Activated T-cell treated with anti-CD3 and anti-CD28 coated beads, Interleukin-2, amount 50 U/mL, for 24 hours (primary cell): ENCODE measurements around the gene ANKRD29.

ENCODE experiments used
- DNase-seq: peaks from one replicate; pipeline ENCODE4 v3.0.0-alpha.2; 2020
- H3K27ac Mint-ChIP-seq: 2 replicates; pipeline ENCODE4 v1.8.0; 2020; ENCODE audit warnings: mild to moderate bottlenecking, mixed read lengths
- H3K27me3 Mint-ChIP-seq: 2 replicates; pipeline ENCODE4 v1.8.0; 2020; ENCODE audit warnings: mixed read lengths
- H3K36me3 Mint-ChIP-seq: 2 replicates; pipeline ENCODE4 v1.8.0; 2020; ENCODE audit warnings: low read depth, mixed read lengths
- H3K4me1 Mint-ChIP-seq: 2 replicates; pipeline ENCODE4 v1.8.0; 2020; ENCODE audit warnings: low read depth, mixed read lengths
- H3K4me3 Mint-ChIP-seq: 2 replicates; pipeline ENCODE4 v1.8.0; 2020; ENCODE audit warnings: mild to moderate bottlenecking, moderate library complexity, mixed read lengths
- H3K9me3 Mint-ChIP-seq: 2 replicates; pipeline ENCODE4 v1.8.0; 2020; ENCODE audit warnings: mixed read lengths

The ANKRD29 gene

DNA sequence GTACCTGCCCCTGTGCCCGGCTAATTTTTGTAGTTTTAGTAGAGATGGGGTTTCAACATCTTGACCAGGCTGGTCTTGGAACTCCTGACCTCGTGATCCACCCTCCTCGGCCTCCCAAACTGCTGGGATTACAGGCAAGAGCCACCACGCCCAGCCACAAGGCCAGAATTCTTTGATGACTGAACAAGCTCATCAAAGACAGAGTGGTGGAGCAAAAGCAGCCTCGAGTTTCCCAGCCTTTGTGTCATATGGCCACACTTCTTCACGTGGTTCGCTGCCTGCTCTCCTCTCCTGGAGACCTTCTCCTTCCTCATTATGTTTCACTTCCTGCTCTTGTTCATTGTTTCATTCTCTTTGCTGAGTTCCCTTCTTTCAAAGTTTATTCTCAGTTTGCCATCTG, 66.5 kb downstream of the ANKRD29 start:
- Mint-ChIP-seq H3K9me3 (no peaks in the 10 kb centered on the region), H3K36me3 (no peaks in the 10 kb centered on the region), H3K4me3 (no peak overlapping the region), H3K27me3 (no peaks in the 10 kb centered on the region), H3K27ac (no peak overlapping the region), H3K4me1 (peaks cover 8% of the 10 kb centered on the region)
- DNase-seq: no peak

DNA sequence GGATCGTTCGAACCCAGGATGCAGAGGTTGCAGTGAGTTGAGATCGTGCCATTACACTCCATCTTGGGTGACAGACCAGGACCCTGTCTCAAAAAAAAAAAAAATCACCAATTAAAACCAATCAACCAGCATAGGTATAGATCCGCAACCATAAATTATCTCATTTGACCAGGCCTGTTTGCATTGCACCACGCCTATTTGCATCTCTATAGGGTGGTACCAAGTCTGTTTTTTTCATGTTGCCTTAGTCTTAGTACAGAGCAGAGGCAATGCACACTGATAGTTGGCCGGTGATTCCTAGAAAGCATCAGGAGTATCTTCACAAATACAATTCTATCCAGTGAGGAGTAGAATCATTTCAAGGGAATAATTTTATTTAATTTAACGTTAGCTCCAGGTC, 67.1 kb downstream of the ANKRD29 start:
- DNase-seq: no peak
- H3K36me3 Mint-ChIP-seq: no peaks in the 10 kb centered on the region
- peaks cover 8% of the 10 kb centered on the region for H3K4me1 Mint-ChIP-seq
- H3K27ac Mint-ChIP-seq: no peak overlapping the region
- H3K4me3 Mint-ChIP-seq: no peak overlapping the region
- no peaks in the 10 kb centered on the region for H3K9me3 Mint-ChIP-seq
- no peaks in the 10 kb centered on the region for H3K27me3 Mint-ChIP-seq

DNA sequence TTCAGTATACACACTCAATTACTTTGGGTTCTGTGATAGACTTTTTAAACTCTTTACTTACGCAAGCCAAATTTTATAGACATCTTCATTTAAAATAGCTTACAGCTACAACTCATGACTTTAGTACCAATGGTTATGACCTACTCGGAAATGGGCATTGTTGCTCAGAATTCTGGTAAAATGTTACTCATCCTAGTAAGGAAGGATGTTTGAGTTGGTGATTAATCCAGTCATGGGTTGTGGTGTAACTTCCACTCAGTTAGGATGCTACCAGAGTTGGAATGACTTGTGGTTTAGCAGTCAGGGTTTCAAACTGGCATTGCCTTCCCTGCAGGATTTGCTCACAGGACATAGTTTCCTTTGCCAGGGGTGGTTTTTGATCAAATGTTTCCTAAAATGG, 69.0 kb downstream of the ANKRD29 start:
- H3K36me3 Mint-ChIP-seq: no peaks in the 10 kb centered on the region
- no peaks in the 10 kb centered on the region for H3K9me3 Mint-ChIP-seq
- peaks cover 8% of the 10 kb centered on the region for H3K4me1 Mint-ChIP-seq
- no peak overlapping the region for H3K27ac Mint-ChIP-seq
- no peaks in the 10 kb centered on the region for H3K27me3 Mint-ChIP-seq
- no peak overlapping the region for H3K4me3 Mint-ChIP-seq
- DNase-seq: no peak

DNA sequence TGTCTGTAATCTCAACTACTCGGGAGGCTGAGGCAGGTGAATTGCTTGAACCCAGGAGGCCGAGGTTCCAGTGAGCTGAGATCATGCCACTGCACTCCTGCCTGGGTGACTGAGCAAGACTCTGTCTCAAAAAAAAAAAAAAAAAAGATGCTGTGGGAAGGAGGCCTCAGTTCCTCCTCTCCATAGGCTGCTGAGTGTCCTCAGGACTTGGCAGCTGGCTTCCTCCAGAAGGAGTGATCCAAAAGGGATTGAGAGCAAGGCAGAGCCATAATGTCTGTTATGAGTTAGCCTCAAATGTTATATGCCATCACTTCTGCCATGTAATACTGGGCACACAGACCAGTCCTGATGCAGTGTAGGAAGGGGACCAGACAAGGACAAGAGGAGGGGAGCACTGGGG, 69.8 kb downstream of the ANKRD29 start:
- Mint-ChIP-seq H3K27me3 (no peaks in the 10 kb centered on the region), H3K27ac (no peak overlapping the region), H3K36me3 (no peaks in the 10 kb centered on the region), H3K4me1 (peaks cover 8% of the 10 kb centered on the region), H3K4me3 (no peak overlapping the region), H3K9me3 (no peaks in the 10 kb centered on the region)
- DNase-seq: no peak

DNA sequence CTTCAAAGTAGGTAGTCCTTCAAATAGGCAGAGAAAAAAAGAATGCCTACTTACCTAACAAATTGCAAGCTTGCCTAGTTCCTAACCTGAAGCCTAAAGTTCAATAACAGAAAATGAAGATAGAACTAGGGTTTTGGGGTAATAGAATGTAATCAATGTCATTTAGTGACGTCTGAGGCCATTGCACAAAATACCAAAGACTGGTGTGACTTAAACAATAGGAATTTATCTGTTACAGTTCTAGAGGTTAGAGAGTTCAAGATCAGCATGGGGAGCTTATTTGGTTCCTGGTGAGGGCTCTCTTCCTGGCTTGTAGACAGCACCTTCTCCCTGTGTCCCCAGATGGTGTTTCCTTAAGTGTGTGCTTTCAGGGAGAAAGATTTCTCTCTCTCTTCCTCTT, 71.7 kb downstream of the ANKRD29 start:
- DNase-seq: no peak
- H3K4me3 Mint-ChIP-seq: no peak overlapping the region
- H3K27me3 Mint-ChIP-seq: no peaks in the 10 kb centered on the region
- peaks cover 2% of the 10 kb centered on the region for H3K36me3 Mint-ChIP-seq
- H3K9me3 Mint-ChIP-seq: no peaks in the 10 kb centered on the region
- no peak overlapping the region for H3K27ac Mint-ChIP-seq
- peaks cover 15% of the 10 kb centered on the region for H3K4me1 Mint-ChIP-seq

DNA sequence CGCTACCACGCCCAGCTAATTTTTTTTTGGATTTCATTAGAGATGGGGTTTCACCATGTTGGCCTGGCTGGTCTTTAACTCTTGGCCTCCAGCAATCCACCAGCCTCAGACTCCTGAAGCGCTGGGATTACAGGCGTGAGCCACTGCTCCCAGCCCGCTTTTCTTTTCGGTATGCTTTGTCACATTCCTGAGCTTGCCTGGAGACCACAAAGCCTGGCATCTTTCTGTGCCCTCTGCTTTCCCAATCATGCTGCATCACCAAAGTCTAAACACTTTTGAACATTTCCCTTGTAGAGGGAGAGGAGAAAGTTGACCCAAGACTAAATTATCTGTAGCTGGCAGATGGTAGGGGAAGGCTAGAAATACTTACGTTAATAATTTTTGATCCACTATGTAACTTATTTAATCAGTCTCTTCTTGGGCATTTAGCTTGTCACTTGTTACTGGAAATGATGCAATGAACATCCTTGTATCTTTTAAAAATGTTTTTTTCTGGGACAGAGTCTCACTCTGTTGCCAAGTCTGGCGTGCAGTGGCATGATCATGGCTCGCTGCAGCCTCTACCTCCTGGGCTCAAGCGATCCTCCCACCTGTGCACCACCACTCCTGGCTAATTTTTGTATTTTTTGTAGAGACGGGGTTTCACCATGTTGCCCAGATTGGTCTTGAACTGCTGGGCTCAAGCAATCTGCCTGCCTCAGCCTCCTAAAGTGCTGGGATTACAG, 73.7 kb downstream of the ANKRD29 start:
- DNase-seq: no peak
- H3K36me3 Mint-ChIP-seq: peaks cover 14% of the 10 kb centered on the region
- no peaks in the 10 kb centered on the region for H3K9me3 Mint-ChIP-seq
- no peak overlapping the region for H3K4me3 Mint-ChIP-seq
- H3K27ac Mint-ChIP-seq: no peak overlapping the region
- H3K4me1 Mint-ChIP-seq: peaks cover 27% of the 10 kb centered on the region
- H3K27me3 Mint-ChIP-seq: no peaks in the 10 kb centered on the region

DNA sequence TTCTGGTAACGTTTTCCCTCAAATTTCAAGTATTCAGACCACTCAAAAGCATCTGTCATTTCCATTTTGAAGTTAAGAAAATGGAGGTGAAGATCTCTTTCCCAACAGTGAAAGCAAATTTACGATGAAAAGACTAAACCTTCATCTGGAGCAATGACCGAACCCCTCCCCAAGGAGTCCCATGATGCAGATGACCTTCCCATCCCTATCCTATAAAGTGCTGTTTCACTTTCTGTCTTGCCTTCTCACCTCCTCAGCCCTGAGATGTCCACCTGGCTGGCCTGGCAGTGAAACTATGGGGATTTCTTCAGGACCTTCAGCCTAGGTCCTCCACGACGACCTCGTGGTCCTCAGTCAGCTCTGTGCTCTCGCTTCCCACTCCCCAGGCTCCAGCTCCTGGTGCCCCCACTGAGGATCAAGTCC, 75.5 kb downstream of the ANKRD29 start:
- peak; percentile 38 for DNase-seq
- Mint-ChIP-seq H3K4me3 (peak overlapping the region; percentile 93), H3K9me3 (no peaks in the 10 kb centered on the region), H3K27me3 (no peaks in the 10 kb centered on the region), H3K36me3 (peaks cover 25% of the 10 kb centered on the region), H3K27ac (peak overlapping the region; percentile 99), H3K4me1 (peaks cover 32% of the 10 kb centered on the region)

DNA sequence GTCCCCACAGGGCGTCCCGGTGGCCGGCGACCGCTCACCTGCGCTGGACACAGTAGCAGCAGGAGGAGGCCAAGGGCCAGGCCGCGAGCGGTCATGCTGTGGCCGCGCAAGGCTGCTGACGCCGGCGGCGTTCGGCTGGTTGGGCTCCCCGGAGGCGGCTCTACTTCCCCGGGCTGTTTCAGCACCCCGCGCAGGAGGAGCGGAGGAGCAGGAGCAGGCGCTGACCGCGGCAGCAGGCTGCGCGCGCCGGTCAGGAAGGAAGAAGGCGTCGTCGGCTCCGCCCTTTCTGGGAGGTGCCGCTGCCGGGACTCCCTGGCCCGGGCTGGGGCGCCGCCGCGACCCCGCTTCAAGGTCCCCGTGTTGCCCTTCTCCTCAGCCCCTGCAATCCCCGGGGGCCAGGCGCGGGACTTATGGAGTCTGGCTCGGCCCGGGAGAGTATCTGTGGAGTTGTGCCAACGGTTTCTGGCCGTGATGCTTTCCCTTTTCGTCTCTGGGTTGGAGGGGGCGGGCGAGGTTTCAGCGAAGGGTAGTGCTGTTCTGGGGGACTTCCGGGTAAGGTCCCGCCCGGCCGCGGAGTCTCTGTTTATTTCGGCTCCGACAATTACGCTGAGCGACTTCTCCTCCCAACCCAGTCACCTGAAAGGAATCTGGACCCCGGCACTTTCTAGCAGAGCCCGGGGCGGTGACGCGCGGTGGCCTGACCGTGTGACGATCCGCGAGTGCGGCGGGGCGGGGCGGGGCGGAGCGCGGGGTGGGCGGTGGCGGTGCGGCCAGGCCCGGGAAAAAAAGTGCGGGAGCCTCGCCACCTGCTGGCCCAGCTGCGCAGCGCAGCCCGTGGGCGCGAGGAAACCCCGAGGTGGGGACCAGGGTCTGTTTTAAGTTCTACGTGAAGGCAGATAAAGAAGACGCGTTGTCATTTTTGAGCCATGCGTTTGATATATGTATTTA, 76.2 kb downstream of the ANKRD29 start, which contains the start of gene NPC1:
Gene NPC1 (minus strand): TSS at position 258 of the 948 bp plus-strand sequence. CDS start 163 bp downstream, at position 95.
- DNase-seq: peak; percentile 96
- H3K36me3 Mint-ChIP-seq: peaks cover 28% of the 10 kb centered on the region
- no peaks in the 10 kb centered on the region for H3K9me3 Mint-ChIP-seq
- H3K4me3 Mint-ChIP-seq: peak within 1 kb of the TSS; percentile 93
- H3K27ac Mint-ChIP-seq: peak within 1 kb of the TSS; percentile 99
- no peaks in the 10 kb centered on the region for H3K27me3 Mint-ChIP-seq
- H3K4me1 Mint-ChIP-seq: peaks cover 39% of the 10 kb centered on the region

DNA sequence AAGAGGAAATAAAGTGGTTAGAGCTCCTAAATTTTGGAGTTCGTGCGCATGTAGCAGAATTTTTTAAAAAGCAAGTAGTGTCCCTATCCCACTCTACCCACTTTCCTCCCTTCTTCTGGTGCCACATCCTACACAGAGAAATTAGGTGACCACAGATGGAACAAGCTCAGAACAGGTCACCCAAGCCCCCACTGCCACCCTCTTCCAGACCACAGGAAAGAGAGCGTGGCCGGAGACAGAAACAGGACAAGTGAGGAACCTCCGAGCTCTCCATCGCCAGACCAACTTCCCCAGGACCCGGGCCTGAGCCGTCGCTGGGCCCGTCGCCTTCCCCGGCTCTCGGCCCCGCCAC, 76.8 kb downstream of the ANKRD29 start:
- no peak for DNase-seq
- peaks cover 33% of the 10 kb centered on the region for H3K36me3 Mint-ChIP-seq
- H3K4me3 Mint-ChIP-seq: peak overlapping the region; percentile 93
- peaks cover 45% of the 10 kb centered on the region for H3K4me1 Mint-ChIP-seq
- H3K27me3 Mint-ChIP-seq: no peaks in the 10 kb centered on the region
- H3K9me3 Mint-ChIP-seq: no peaks in the 10 kb centered on the region
- H3K27ac Mint-ChIP-seq: peak overlapping the region; percentile 99

DNA sequence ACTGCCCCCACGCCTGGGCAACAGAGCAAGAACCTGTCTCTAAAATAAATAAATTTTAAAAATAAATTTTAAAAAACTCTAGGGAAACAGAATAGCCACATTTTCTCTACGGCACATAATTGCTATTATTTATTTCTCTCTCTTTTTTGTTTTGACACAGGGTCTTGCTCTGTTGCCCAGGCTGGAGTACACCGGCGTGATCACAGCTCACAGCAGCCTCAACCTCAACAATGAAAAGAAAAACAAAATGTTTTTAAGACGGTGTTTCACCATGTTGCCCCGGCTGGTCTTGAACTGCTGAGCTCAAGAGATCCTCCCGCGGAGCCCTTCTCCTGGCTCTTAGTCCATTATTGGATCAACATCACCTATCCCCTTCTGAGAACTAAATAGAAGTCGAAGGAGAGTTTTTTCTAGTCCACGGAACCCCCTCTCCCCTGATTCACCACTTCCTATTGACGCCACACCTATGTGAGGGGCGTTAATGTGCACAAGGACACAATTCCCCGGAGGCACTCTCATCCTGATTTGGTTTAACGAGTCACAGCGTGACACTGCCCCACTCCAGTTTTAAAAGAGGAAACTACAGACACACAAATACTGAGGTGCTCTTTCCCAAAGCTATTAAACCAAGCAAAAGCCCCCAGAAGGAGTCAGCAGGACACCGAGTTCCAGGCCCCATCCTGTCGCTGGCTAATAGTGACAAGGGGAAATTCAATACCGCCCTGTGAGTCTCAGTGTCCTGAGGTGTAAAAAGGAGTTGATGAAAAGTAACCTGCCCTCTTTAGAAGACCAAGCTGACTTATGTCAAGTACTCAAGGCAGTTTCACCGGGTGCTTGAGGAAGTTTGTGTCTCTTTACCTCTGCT, 77.5 kb downstream of the ANKRD29 start:
- no peaks in the 10 kb centered on the region for H3K9me3 Mint-ChIP-seq
- no peaks in the 10 kb centered on the region for H3K27me3 Mint-ChIP-seq
- H3K36me3 Mint-ChIP-seq: peaks cover 39% of the 10 kb centered on the region
- peak overlapping the region; percentile 99 for H3K27ac Mint-ChIP-seq
- H3K4me1 Mint-ChIP-seq: peaks cover 51% of the 10 kb centered on the region
- peak overlapping the region; percentile 93 for H3K4me3 Mint-ChIP-seq
- peak; percentile 34 for DNase-seq

DNA sequence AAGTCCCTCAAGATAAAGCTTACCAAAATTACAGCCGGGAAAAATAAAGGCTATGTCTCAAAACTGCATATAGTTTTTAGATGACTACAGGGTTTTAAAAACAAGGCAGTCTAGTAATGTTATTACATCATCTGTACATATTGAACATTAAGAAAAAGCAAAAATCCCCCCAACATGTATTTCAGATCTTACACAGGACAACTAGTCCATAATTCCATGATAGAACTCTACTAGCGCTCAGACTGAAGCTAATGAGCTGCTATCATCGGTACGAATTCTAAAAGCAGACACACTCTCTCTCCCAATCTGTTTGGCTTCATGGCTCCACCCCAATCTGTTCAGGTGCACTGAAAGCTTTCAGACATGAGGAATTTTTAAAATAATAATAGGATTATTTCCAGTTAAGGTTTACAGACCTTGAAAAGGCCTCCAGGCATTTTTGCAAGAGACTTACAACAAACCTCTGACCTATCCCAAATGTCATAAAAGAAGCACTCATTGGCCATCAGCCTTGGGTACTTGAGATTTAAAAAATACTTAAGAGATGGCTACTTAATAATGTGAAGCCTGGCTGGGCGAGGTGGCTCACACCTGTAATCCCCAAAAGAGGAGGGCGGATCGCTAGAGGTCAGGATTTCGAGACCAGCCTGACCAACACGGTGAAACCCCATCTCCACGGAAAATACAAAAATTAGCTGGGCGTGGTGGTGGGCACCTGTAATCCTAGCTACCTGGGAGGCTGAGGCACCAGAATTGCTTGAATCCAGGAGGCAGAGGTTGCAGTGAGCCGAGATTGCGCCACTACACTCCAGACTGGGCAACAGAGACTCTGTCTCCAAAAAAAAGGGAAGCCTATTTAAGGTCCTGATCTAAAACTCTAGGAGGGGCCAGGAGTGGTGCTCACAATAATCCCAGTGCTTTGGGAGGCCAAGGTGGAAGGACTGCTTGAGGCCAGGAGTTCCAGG, 78.4 kb downstream of the ANKRD29 start:
- H3K27me3 Mint-ChIP-seq: no peaks in the 10 kb centered on the region
- peaks cover 40% of the 10 kb centered on the region for H3K36me3 Mint-ChIP-seq
- no peak for DNase-seq
- peaks cover 56% of the 10 kb centered on the region for H3K4me1 Mint-ChIP-seq
- no peak overlapping the region for H3K27ac Mint-ChIP-seq
- no peaks in the 10 kb centered on the region for H3K9me3 Mint-ChIP-seq
- H3K4me3 Mint-ChIP-seq: peak overlapping the region; percentile 47

DNA sequence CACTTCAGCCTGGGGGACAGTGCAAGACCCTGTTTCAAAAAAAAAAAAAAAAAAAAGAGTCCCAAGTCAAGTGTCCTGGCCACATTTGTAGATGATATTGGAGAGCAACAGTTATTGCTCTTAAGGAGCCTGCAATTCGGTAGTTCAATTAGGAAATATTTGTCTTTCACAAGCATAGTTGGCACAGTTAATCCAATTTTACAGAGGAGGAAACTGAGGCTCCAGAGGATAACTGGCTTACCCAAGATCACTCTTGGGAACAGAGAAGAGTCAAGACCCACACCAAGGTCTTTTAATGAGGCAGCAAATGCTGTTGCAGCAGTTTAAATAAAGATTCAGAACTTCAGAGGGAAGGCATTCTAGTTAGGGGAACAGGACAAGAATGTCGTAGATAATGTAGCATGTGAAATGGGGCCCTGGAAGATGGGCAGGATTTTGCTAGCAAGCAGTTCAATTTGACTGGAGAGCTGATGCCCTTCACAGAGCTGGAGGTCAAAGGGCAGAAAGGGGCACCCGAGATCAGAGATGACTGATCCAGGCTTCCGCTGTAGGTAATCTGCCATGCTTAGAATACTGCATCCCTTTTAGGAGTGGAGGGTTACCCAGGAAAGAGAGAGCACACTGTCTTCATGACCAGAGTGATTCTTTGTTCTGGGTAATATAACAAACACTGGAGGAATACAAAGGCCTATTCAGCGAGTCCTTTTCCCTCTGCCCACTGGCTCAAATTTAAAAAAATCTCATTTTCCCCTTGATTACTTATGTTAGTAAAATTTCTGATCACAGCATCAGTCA, 79.4 kb downstream of the ANKRD29 start:
- Mint-ChIP-seq H3K27ac (no peak overlapping the region), H3K4me1 (peaks cover 65% of the 10 kb centered on the region), H3K4me3 (peak overlapping the region; percentile 47)

More for the DNA sequence above, 79.4 kb downstream of the ANKRD29 start:
- Mint-ChIP-seq H3K9me3 (no peaks in the 10 kb centered on the region), H3K27me3 (no peaks in the 10 kb centered on the region), H3K36me3 (peaks cover 45% of the 10 kb centered on the region)
- no peak for DNase-seq
